Breast epithelium (tissue), 4 donors: ENCODE results near the gene CKS1B. TPM values are rescaled to one million over a fixed set of nuclear protein-coding genes. Genes with fewer than 3 reads are reported as not detected.

Source experiments
- DNase-seq, 2 donors: peaks; one replicate each; pipeline ENCODE4 v3.0.0-alpha.2; 2019; ENCODE audit warnings: low spot score in 2 of 2
- H3K27ac ChIP-seq, 2 donors: fragments of 200-600 bp; sonication (generic) in 1 of 2; one replicate each; pipeline ENCODE4 v1.5.1; 2016 to 2019; ENCODE audit warnings: mild to moderate bottlenecking in 1 of 2
- H3K27me3 ChIP-seq, 2 donors: fragments of 200-600 bp; sonication (generic) in 1 of 2; one replicate each; pipeline versions ENCODE4 v1.5.1 to v1.6.0; 2017 to 2019; ENCODE audit warnings: control low read depth in 1 of 2, mild to moderate bottlenecking in 1 of 2
- H3K36me3 ChIP-seq: fragments of 200-600 bp; one replicate; pipeline ENCODE4 v1.5.1; 2019
- H3K4me1 ChIP-seq, 2 donors: fragments of 200-600 bp; sonication (generic); one replicate each; pipeline ENCODE4 v1.5.1; 2016 to 2019; ENCODE audit warnings: control low read depth in 1 of 2
- H3K4me3 ChIP-seq, 3 donors: fragments of 200-600 bp; sonication (generic); 1 replicate in 2 of 3; 2 replicates in 1 of 3; pipeline ENCODE4 v1.5.1; 2016 to 2019; ENCODE audit warnings: mild to moderate bottlenecking in 3 of 3, moderate library complexity in 2 of 3
- H3K9me3 ChIP-seq, 2 donors: fragments of 200-600 bp; sonication (generic) in 1 of 2; one replicate each; pipeline ENCODE4 v1.5.1; 2016 to 2019; ENCODE audit warnings: control low read depth in 1 of 2
- POLR2A ChIP-seq: fragments of 450-650 bp; IDR thresholded peaks from one replicate; pipeline ENCODE4 v1.6.1; 2016; ENCODE audit warnings: antibody characterized with exemption, mild to moderate bottlenecking, moderate library complexity
- POLR2AphosphoS5 ChIP-seq, 3 donors: sonication (generic); formaldehyde crosslinking; IDR thresholded peaks; one replicate each; pipeline ENCODE4 v1.6.1; 2017; ENCODE audit warnings: antibody characterized with exemption in 3 of 3
- intact Hi-C: fragments of 100-400 bp; cut with DNase I; formaldehyde crosslinking; loops from one replicate; pipeline ENCODE4 v1.15.1; 2023; ENCODE audit warnings: low total_unique reads
- total RNA-seq, 3 donors: library from RNA; depleted of rRNA; stranded (reverse); fragments of >200 nt; gene quantifications; one replicate each; pipeline ENCODE4 v1.1.0, GENCODE V29; 2016
- TF ChIP-seq, protein P1 (sequence below), 3 donors: fragments of 450-650 bp; IDR thresholded peaks; one replicate each; pipeline ENCODE4 v1.5.1; 2016 to 2017; ENCODE audit warnings: antibody characterized with exemption in 3 of 3, mild to moderate bottlenecking in 3 of 3, moderate library complexity in 3 of 3

Gene CKS1B
- total RNA-seq, 3 donors from 2014 or later, result 44.6 to 104 (median 47.3) TPM

DNA sequence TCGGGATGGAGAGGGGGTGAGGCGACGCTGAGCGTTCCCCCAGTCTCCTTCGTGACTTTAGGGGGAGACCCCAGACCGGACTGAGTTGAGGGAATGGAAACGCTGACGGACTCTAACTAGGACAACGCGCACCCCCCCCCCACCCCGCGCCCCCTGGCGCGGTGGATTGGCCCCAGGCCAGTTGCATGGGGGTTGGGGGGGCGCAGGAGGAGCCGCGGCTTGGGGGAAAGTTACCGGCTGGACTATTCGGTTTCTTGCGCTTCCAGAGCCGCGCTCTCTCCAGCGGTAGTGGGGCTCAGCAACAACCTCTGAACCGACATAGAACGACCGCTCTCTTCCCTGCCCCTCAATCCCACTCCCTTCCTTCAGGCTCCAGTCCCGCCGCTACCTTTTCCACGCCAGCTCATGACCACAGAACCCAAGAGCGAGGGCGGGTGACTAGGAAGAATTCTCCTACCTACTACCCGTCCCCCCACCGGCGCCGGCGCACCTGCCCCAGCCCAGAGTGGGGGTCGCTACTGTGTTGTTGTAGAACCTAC is 28.8 kb downstream of the CKS1B start:
- H3K4me1 ChIP-seq, result peaks cover 20 to 44% of the 10 kb centered on the region in 2 donors
- TF ChIP-seq, protein P1, sequence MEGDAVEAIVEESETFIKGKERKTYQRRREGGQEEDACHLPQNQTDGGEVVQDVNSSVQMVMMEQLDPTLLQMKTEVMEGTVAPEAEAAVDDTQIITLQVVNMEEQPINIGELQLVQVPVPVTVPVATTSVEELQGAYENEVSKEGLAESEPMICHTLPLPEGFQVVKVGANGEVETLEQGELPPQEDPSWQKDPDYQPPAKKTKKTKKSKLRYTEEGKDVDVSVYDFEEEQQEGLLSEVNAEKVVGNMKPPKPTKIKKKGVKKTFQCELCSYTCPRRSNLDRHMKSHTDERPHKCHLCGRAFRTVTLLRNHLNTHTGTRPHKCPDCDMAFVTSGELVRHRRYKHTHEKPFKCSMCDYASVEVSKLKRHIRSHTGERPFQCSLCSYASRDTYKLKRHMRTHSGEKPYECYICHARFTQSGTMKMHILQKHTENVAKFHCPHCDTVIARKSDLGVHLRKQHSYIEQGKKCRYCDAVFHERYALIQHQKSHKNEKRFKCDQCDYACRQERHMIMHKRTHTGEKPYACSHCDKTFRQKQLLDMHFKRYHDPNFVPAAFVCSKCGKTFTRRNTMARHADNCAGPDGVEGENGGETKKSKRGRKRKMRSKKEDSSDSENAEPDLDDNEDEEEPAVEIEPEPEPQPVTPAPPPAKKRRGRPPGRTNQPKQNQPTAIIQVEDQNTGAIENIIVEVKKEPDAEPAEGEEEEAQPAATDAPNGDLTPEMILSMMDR (IDR thresholded peaks at IDR 0.05), result no peak
- TF ChIP-seq POLR2A (no peak), POLR2AphosphoS5 (IDR thresholded peaks at IDR 0.05) (no peak)
- H3K9me3 ChIP-seq, result no peaks in the 10 kb centered on the region
- peak overlapping the region; percentile 89 to 95 (median 89) for H3K4me3 ChIP-seq
- intact Hi-C loops, result no loop called here
- no peaks in the 10 kb centered on the region for H3K36me3 ChIP-seq
- H3K27me3 ChIP-seq, result no peaks in the 10 kb centered on the region
- H3K27ac ChIP-seq, result peak overlapping the region; percentile 98 to 99
- no peak for DNase-seq

DNA sequence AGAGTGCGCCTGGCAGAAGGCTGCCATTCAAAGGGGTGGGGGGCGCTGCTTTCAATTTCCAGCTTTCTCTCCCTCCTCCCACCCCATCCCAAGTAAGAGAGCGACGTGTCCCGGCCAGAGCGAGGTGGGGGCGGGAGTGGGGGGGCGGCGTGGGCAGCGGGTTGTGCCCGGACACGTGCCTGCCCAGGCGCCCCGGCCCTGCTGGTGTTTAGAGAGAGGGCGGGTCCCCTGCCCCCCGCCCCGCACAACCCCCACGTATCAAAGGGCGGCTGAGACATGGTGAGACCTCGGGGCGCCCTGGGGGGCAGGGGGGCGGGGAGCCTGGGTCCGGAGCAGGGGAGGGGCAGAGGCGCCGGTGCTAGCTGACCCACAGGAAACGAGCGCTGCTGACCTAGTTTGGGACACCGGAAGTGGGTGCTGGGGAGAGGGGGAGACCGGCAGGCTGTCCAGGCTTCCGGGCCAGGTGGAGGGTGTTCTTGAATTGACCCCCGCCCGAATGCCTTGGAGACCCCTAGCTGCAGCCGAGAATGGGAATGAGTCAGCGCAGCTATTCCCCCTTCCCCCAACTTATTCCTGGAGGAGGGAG is 29.4 kb downstream of the CKS1B start:
- peak overlapping the region; percentile 98 to 99 for H3K27ac ChIP-seq
- H3K36me3 ChIP-seq, result no peaks in the 10 kb centered on the region
- H3K4me3 ChIP-seq, result peak overlapping the region; percentile 89 to 95 (median 89)
- H3K27me3 ChIP-seq, result no peaks in the 10 kb centered on the region
- no peaks in the 10 kb centered on the region for H3K9me3 ChIP-seq
- TF ChIP-seq POLR2A, result no peak
- TF ChIP-seq POLR2AphosphoS5 (IDR thresholded peaks at IDR 0.05), result no peak
- TF ChIP-seq, protein P1 (IDR thresholded peaks at IDR 0.05), result no peak
- intact Hi-C loops, result no loop called here
- DNase-seq, result no peak
- peaks cover 20 to 42% of the 10 kb centered on the region in 2 donors for H3K4me1 ChIP-seq

DNA sequence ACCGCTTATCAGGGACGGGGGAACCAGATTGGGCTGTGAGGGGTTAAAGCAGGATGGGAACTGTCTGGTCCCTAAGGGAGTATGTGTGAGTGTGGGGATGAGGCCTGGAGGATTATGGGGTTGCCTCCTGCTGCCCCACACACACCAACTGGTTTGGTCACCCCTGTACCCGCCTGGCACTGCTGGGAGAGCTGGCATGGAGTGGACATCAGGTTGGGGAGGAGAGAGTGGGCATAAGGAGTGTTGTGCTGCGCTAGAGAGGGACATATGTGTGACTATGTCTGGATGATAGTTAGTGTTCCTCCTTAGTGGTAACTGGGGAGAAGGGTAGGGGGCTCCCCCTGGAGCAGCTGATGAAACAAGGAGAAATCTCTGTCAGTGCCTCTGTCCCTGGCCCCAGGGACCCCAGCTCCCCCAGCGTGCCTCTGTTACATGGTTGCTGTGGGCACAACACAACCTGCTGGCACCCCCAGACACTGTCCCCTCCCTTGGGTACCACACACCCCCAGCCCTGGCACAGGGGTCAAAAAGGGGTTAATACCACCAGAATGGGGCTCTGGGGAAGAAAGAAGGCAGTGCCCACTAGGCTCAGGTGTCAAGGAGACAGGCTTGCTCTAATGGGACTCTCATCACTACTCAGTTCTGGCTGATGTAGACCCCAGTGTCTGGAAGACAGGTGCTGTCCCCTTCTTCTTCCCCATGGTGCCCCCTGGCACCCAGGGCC is 30.0 kb downstream of the CKS1B start:
- Histone ChIP-seq H3K4me3 (peak overlapping the region; percentile 89 to 95 (median 89)), H3K27ac (peak overlapping the region; percentile 98 to 99), H3K4me1 (peaks cover 19 to 36% of the 10 kb centered on the region in 2 donors), H3K9me3 (no peaks in the 10 kb centered on the region), H3K27me3 (no peaks in the 10 kb centered on the region), H3K36me3 (no peaks in the 10 kb centered on the region)
- TF ChIP-seq POLR2AphosphoS5 (IDR thresholded peaks at IDR 0.05) (no peak), POLR2A (no peak)
- TF ChIP-seq, protein P1 (IDR thresholded peaks at IDR 0.05), result no peak
- DNase-seq, result no peak
- intact Hi-C loops, result no loop called here

DNA sequence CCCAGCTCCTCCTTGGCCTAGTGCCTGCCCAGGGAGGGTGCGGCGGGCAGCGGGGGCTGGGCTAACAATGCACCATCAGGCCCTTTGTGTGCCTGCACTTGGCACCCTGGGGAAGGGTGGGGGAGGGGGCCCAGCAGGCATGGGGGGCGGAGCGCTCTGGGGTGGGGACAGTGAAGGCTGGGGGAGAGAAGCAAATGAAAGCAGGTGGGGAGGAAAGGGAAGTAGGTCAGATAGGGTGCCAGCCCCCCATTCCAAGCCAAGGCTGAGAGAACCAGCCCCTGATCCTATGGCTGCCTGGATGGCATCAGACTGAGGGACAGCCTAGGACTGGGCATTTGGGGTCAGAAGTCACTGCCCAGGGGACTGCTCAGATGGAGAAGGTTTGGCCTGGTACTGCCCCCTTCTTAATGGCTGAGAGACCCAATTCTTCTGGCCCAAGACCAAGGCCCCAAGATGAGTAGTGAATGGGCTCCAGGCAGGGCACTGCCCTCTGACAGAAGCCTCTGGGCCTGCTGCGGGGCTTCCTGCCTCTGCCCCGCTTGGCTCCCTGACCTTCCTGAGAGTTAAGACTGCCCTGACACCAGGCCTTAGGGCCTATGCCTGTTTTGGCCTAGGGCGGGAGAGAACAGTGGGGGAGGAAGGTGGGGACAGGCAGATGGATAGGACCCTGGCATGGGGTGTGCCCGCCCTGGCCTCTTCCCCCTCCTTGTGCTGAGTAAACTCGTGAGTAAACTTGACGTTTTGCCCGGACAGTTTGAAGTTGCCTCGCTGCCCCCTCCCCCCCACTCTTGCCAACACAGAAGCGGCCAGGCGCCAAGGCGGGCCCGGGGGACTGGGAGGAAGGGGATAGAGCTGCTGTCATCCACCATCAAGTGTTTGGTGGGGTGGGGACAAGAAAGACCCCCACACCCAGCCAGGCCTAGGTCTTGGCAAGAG is 30.9 kb downstream of the CKS1B start:
- Histone ChIP-seq H3K4me1 (peaks cover 17 to 34% of the 10 kb centered on the region in 2 donors), H3K36me3 (no peaks in the 10 kb centered on the region), H3K4me3 (peak overlapping the region; percentile 89 to 95 (median 89)), H3K9me3 (no peaks in the 10 kb centered on the region), H3K27me3 (no peaks in the 10 kb centered on the region), H3K27ac (peak overlapping the region; percentile 98 to 99)
- peak in 1 of 3 donors; percentile 24 for TF ChIP-seq POLR2AphosphoS5 (IDR thresholded peaks at IDR 0.05)
- TF ChIP-seq, protein P1 (IDR thresholded peaks at IDR 0.05), result no peak
- TF ChIP-seq POLR2A, result no peak
- intact Hi-C loops, result no loop called here
- peak; percentile 62 to 76 for DNase-seq
